Frontal cortex (tissue), 4 donors: Measurements from ENCODE around the gene UBE4B. TPM values are rescaled to one million over a fixed set of nuclear protein-coding genes. Genes with fewer than 3 reads are reported as not detected.

Experiments
- DNase-seq, 2 donors: peaks; one replicate each; pipeline ENCODE4 v3.0.0; 2012; ENCODE audit warnings: low spot score in 2 of 2
- FAIRE-seq: peaks from 2 replicates; lab custom pipeline; 2012; peaks lifted over from hg19 to GRCh38; lab: Jason Lieb, UNC
- small RNA-seq: library from RNA; depleted of rRNA; stranded (forward); fragments of <200 nt; gene quantifications from one replicate; pipeline ENCODE3, GENCODE V24; 2014
- total RNA-seq: library from RNA; depleted of rRNA; stranded (reverse); fragments of >200 nt; gene quantifications from one replicate; pipeline ENCODE4 v1.2.3, GENCODE V29; 2014
- donor health status: control.
- donor health status: control.
- donor health status: control.

Gene UBE4B
- total RNA-seq, 1 donor from 2014 or later, result 27.3 TPM

- FAIRE-seq, result no peak
- no peak for DNase-seq
Measured at GRCh38 chr1:10229903-10230302, 197.1 kb downstream of the UBE4B start.

Small RNAs within 50 kb of the gene (small RNA-seq; reads per million reads assigned to genes)
- gene MIR1273D (not detected), gene RNU6-828P (not detected)

Other genes starting within 250 kb of the UBE4B start
- 143 TPM for gene CLSTN1, start 209.0 kb upstream of the UBE4B start, total RNA-seq
- gene CTNNBIP1, start 122.7 kb upstream of the UBE4B start, total RNA-seq, result 44.0 TPM
- gene LZIC, start 89.6 kb upstream of the UBE4B start, total RNA-seq, result 82.3 TPM
- 9.0 TPM for gene NMNAT1, start 89.5 kb upstream of the UBE4B start, total RNA-seq
- not detected for gene RBP7, start 35.7 kb upstream of the UBE4B start, total RNA-seq
- 162 TPM for gene KIF1B, start 177.6 kb downstream of the UBE4B start, total RNA-seq